Ovary (tissue), 1 donor: Measurements from ENCODE around the gene GPRC5C.

Experiments
- EP300 ChIP-seq: sonication (generic); formaldehyde crosslinking; IDR thresholded peaks from one replicate; pipeline ENCODE4 v1.6.1; 2017; ENCODE audit warnings: antibody characterized with exemption
- POLR2A ChIP-seq: fragments of 450-650 bp; IDR thresholded peaks from one replicate; pipeline ENCODE4 v1.6.1; 2017; ENCODE audit warnings: antibody characterized with exemption, mild to moderate bottlenecking, moderate library complexity

DNA sequence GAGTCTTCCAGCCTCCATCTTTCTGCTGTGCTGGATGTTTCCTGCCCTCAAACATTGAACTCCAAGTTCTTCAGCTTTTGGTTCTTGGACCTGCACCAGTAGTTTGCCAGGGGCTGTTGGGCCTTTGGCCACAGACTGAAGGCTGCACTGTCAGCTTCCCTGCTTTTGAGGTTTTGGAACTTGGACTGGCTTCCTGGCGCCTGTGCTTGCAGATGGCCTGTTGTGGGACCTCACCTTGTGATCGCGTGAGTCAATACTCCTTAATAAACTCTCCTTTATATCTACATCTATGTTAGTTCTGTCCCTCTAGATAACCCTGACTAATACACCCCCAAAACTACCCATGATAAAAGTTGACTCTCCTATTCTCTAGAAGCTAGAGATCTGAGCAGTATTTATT is 26.9 kb downstream of the GPRC5C start:
- TF ChIP-seq POLR2A (no peak), EP300 (no peak)
